GM12874 (cell line): ENCODE results near the gene EVI5.

Experiments used
- TF ChIP-seq, protein P1 (sequence below): IDR thresholded peaks from 2 replicates; pipeline ENCODE4 v1.5.1; 2011; ENCODE audit warnings: low read depth, mild to moderate bottlenecking, control low read depth, low read length, moderate library complexity; ENCODE audit not compliant: insufficient read depth

Gene EVI5

DNA sequence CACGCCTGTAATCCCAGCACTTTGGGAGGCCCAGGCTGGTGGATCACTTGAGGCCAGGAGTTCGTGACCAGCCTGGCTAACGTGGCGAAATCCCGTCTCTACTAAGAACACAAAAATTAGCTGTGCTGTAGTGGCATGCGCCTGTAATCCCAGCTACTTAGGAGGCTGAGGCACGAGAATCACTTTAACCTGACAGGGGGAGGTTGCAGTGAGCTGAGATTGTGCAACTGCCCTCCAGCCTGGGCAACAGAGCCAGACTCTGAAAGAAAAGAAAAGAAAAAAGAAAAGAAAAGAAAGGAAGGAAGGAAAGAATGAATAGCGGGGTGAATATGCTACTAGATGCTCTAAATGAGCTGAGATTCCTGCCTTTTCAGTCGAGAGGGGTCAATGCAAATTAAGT, 305.3 kb downstream of the EVI5 start:
- TF ChIP-seq, protein P1, sequence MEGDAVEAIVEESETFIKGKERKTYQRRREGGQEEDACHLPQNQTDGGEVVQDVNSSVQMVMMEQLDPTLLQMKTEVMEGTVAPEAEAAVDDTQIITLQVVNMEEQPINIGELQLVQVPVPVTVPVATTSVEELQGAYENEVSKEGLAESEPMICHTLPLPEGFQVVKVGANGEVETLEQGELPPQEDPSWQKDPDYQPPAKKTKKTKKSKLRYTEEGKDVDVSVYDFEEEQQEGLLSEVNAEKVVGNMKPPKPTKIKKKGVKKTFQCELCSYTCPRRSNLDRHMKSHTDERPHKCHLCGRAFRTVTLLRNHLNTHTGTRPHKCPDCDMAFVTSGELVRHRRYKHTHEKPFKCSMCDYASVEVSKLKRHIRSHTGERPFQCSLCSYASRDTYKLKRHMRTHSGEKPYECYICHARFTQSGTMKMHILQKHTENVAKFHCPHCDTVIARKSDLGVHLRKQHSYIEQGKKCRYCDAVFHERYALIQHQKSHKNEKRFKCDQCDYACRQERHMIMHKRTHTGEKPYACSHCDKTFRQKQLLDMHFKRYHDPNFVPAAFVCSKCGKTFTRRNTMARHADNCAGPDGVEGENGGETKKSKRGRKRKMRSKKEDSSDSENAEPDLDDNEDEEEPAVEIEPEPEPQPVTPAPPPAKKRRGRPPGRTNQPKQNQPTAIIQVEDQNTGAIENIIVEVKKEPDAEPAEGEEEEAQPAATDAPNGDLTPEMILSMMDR: no peak

DNA sequence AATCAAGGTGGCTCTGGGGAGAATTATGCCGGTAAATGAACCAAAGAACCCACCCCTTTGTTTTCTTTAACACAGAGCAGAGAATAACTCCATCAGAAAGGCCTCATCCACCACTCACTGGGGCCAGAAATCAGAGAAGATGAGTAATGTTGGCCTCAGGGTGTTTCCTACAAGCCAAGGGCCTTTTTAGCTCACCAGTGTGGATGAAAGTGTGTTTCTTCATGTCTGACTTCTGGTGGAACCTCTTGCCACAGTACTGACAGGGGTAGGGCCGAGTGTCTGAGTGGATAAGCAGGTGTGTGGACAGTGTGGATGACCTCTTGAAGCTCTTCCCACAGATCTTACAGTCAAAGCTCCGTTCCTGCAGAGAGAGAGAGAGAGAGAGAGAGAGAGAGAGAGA, 306.5 kb downstream of the EVI5 start:
- TF ChIP-seq, protein P1: no peak

DNA sequence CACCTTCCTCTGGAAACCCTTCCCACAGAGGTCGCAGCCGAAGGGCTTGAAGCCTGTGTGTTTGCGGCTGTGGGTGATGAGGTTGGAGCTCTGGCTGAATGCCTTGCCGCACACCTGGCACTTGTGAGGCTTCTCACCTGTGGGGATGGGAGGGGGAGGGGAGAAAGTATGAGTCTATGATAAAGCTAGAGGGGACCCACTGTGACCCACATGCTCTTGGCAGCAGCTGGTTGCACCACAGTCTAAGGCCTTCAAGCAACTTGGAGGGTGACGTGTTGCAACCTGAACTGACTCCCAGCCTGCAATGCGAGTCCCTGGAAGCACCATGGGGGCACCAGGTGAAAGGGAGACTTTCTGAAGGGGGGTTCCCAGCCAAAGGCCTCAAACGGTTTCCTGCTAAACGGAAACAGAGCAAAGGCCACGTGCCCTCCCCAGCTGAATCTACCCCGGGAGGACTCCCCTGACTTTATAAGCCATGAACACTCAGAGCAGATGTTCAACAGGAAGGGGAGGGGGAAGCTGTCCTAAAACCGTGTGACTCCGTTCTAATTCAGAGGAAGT, 308.8 kb downstream of the EVI5 start:
- TF ChIP-seq, protein P1: no peak

DNA sequence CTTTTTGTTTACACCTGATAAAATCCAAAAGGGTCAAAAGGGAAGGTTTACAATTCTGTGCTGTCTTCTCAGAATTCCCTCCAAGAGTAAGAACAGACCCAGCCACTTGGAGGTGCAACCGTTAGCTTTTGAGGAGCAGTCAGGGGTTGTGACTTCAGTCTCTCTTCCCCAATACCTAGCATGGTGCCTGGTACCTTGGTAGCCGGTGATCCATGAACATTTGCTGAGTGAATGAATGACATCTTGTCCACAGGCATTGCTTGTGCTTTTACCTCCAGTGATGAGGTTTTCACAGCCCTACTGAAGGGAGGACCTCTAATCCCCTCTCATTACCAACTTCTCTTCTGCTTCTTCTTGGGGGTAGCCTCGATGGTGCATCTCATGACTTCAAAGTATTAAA, 309.9 kb downstream of the EVI5 start:
- TF ChIP-seq, protein P1: no peak

DNA sequence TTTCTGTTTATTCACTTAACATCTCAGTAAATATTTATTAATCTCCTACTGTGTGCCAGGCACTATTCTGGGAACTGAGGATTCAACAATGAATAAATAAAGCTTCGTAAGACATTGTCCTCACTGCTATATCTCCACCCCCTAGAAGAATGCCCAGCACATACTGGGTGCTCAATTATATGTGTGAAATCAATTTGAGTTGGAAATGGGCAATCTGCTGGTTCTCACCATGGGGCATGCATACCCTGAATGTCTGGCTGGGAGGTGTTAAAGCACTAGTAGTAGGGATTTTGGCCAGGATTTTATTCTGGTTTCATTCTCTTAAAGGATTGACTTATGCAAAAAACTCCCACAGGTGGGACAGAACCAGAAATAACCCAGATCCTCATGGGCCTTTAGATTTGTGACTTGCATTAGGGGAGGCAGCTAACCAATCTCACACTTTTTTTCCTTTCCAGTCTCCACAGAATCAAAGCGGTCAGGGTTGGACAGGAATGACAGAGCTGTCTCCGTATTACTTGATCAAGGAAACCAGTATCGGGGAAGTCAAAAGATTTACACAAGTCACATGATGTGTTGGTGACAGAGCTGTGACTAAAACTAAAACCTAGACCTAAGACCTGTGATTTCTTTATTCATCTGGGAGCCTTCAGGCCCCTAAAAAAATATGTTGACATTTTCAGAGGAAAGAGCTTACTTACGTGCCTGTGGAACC, 311.0 kb downstream of the EVI5 start:
- TF ChIP-seq, protein P1: no peak

DNA sequence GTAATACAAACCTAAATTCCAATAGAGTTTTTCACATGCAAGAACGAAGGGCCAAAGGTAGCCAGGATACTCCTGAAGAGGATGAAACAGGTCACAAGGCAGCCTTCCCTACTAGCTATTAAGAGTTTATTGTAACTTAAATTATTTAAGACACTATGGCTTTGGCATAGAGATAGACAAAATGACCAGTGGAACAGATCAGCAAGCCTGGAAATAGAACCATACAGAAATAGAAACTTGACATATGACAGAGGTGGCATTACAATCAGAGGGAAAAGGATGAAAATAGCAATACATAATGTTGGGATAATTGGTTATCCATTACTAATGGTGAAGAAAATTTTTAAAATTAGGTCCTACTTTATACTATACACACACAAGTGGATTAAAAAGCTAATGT, 314.7 kb downstream of the EVI5 start:
- TF ChIP-seq, protein P1: no peak

DNA sequence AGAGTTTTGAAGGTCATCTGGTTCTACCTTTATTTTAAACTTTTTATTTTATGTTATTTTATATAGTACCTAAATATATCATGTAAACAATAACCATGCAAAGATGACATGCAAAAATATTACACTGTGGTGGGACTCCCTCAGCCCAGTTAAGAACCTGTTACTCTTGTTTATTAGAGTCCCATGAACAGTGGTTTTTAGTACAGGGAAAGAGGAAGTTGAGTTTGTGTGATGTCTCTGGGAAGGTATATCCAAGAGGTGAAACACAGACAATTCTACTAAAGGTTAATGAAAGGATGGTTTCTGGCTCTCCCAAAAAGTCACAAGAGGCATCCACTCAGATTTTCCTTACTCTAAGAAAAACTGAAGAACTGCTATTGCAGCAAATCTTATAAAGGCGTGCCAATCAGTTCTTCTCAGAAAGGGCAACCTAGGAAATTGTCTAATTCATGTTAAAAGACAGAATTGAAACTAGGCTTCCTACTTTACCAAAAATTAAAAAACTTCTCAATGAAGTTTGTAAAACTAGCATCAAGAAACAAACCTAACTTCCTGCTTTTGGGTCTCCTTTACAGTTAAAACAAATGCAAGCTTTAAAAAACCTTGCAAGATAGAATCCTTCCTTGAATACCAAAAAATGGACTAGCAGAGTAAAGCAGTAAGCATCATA, 318.1 kb downstream of the EVI5 start:
- TF ChIP-seq, protein P1: no peak
